Measurements from ENCODE around the gene MANBA. TPM values are rescaled to one million over a fixed set of nuclear protein-coding genes. Genes with fewer than 3 reads are reported as not detected.
"Not testable (repeated sequence)": the region's sequence is repeated elsewhere in the genome, so short reads cannot be mapped to it uniquely, and the experiment has no call there.

MANBA gene
- total and polyA plus RNA-seq, 9 donors, result 15.6 to 32.7 (median 24.5) TPM

GRCh38 chr4:102751941-102752340, 8.8 kb downstream of the MANBA start:
- WGBS, 3 donors, result 85 to 89% (median 87%) methylated on average over 4 of the region's 4 CpGs
- Histone ChIP-seq H3K9me3 (no peaks in the 10 kb centered on the region), H3K4me3 (no peak overlapping the region), H3K27ac (no peak overlapping the region), H3K36me3 (no peaks in the 10 kb centered on the region), H3K27me3 (no peaks in the 10 kb centered on the region), H3K4me1 (ENCODE audit: insufficient read depth) (no peaks in the 10 kb centered on the region)
- no peak for DNase-seq
- TF ChIP-seq POLR2A (IDR thresholded peaks at IDR 0.05) (no peak), EP300 (IDR thresholded peaks at IDR 0.05) (no peak)
- TF ChIP-seq, protein P1, sequence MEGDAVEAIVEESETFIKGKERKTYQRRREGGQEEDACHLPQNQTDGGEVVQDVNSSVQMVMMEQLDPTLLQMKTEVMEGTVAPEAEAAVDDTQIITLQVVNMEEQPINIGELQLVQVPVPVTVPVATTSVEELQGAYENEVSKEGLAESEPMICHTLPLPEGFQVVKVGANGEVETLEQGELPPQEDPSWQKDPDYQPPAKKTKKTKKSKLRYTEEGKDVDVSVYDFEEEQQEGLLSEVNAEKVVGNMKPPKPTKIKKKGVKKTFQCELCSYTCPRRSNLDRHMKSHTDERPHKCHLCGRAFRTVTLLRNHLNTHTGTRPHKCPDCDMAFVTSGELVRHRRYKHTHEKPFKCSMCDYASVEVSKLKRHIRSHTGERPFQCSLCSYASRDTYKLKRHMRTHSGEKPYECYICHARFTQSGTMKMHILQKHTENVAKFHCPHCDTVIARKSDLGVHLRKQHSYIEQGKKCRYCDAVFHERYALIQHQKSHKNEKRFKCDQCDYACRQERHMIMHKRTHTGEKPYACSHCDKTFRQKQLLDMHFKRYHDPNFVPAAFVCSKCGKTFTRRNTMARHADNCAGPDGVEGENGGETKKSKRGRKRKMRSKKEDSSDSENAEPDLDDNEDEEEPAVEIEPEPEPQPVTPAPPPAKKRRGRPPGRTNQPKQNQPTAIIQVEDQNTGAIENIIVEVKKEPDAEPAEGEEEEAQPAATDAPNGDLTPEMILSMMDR (IDR thresholded peaks at IDR 0.05), result no peak
- intact Hi-C loops (cut with DNase I), result no loop called here

GRCh38 chr4:102743352-102743751, 17.4 kb downstream of the MANBA start:
- H3K36me3 ChIP-seq; H3K27ac ChIP-seq; DNase-seq; H3K9me3 ChIP-seq; H3K4me3 ChIP-seq; H3K27me3 ChIP-seq; H3K4me1 ChIP-seq (ENCODE audit: insufficient read depth); intact Hi-C loops (cut with DNase I): not testable (repeated sequence)
- WGBS, 3 donors, result 90 to 98% (median 94%) methylated on average over 4 of the region's 4 CpGs

GRCh38 chr4:102738802-102739201, 22.0 kb downstream of the MANBA start:
- H3K27me3 ChIP-seq; H3K9me3 ChIP-seq; H3K36me3 ChIP-seq; DNase-seq; H3K4me3 ChIP-seq; H3K4me1 ChIP-seq (ENCODE audit: insufficient read depth); H3K27ac ChIP-seq; intact Hi-C loops (cut with DNase I): not testable (repeated sequence)
- 90 to 95% (median 93%) methylated on average over 2 of the region's 2 CpGs for WGBS, 3 donors

GRCh38 chr4:102736636-102737549, 23.9 kb downstream of the MANBA start:
- no peak overlapping the region for H3K4me3 ChIP-seq
- TF ChIP-seq POLR2A (IDR thresholded peaks at IDR 0.05), result no peak
- TF ChIP-seq EP300 (IDR thresholded peaks at IDR 0.05), result no peak
- TF ChIP-seq, protein P1 (IDR thresholded peaks at IDR 0.05), result no peak
- no peaks in the 10 kb centered on the region for H3K27me3 ChIP-seq
- DNase-seq, result no peak
- peaks cover 0 to 5% of the 10 kb centered on the region in 2 donors for H3K9me3 ChIP-seq
- 88 to 93% (median 91%) methylated on average over 11 of the region's 11 CpGs for WGBS, 3 donors
- no peak overlapping the region for H3K27ac ChIP-seq
- no peaks in the 10 kb centered on the region for H3K4me1 ChIP-seq (ENCODE audit: insufficient read depth)
- H3K36me3 ChIP-seq, result no peaks in the 10 kb centered on the region
- intact Hi-C loops (cut with DNase I), result no loop called here

GRCh38 chr4:102735582-102735981, 25.2 kb downstream of the MANBA start:
- intact Hi-C loops (cut with DNase I), result no loop called here
- Histone ChIP-seq H3K4me3 (no peak overlapping the region), H3K4me1 (ENCODE audit: insufficient read depth) (no peaks in the 10 kb centered on the region), H3K27ac (no peak overlapping the region), H3K27me3 (no peaks in the 10 kb centered on the region), H3K9me3 (peaks cover 0 to 5% of the 10 kb centered on the region in 2 donors), H3K36me3 (no peaks in the 10 kb centered on the region)
- whole genome bisulfite sequencing, 3 donors, result 81 to 97% (median 88%) methylated on average over 1 of the region's 1 CpG
- no peak for DNase-seq
- TF ChIP-seq, protein P1 (IDR thresholded peaks at IDR 0.05), result no peak
- TF ChIP-seq EP300 (IDR thresholded peaks at IDR 0.05) (no peak), POLR2A (IDR thresholded peaks at IDR 0.05) (no peak)

Measured in ovary (tissue), 9 donors.